ENCODE data around the gene NFATC2.

GRCh38 chr20:51423810-51424209, 118.7 kb downstream of the NFATC2 start:
- TF ChIP-seq POLR2A (IDR thresholded peaks at IDR 0.05) (no peak), CTCF (IDR thresholded peaks at IDR 0.05) (no peak)
